Stomach (tissue), 4 donors: ENCODE data around the gene DNAH3.
"Not testable (repeated sequence)": the region's sequence is repeated elsewhere in the genome, so short reads cannot be mapped to it uniquely, and the experiment has no call there.

ENCODE experiments used
- POLR2A ChIP-seq, 4 donors: fragments of 450-650 bp; IDR thresholded peaks; one replicate each; pipeline ENCODE4 v1.6.1; 2016; ENCODE audit warnings: antibody characterized with exemption in 4 of 4, control low read depth in 2 of 4, mild to moderate bottlenecking in 1 of 4, moderate library complexity in 1 of 4
- POLR2AphosphoS5 ChIP-seq, 3 donors: sonication (generic); formaldehyde crosslinking; IDR thresholded peaks; one replicate each; pipeline ENCODE4 v1.6.1; 2016; ENCODE audit warnings: antibody characterized with exemption in 3 of 3
- TF ChIP-seq, protein P1 (sequence below), 7 experiments: fragments of 450-650 bp in 4 of 7; fragments of 200-600 bp in 3 of 7; sonication (generic) in 3 of 7; IDR thresholded peaks; one replicate each; pipeline ENCODE4 v1.5.1; 2016 to 2019; ENCODE audit warnings: antibody characterized with exemption in 7 of 7, control low read depth in 2 of 7, mild to moderate bottlenecking in 1 of 7

DNA sequence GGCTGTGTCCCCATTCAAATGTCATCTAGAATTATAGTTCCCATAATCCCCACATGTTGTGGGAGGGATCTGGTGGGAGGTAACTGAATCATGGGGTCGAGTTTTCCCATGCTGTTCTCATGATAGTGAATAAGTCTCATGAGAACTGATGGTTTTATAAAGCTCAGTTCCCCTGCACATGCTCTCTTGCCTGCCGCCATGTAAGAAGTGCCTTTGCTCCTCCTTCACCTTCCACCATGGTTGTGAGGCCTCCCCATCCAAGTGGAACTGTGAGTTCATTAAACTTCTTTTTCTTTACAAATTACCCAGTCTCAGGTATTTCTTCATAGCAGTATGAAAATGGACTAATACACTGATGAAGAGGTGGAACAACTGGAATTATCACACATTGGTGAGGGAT, 55.9 kb downstream of the DNAH3 start:
- TF ChIP-seq, protein P1, sequence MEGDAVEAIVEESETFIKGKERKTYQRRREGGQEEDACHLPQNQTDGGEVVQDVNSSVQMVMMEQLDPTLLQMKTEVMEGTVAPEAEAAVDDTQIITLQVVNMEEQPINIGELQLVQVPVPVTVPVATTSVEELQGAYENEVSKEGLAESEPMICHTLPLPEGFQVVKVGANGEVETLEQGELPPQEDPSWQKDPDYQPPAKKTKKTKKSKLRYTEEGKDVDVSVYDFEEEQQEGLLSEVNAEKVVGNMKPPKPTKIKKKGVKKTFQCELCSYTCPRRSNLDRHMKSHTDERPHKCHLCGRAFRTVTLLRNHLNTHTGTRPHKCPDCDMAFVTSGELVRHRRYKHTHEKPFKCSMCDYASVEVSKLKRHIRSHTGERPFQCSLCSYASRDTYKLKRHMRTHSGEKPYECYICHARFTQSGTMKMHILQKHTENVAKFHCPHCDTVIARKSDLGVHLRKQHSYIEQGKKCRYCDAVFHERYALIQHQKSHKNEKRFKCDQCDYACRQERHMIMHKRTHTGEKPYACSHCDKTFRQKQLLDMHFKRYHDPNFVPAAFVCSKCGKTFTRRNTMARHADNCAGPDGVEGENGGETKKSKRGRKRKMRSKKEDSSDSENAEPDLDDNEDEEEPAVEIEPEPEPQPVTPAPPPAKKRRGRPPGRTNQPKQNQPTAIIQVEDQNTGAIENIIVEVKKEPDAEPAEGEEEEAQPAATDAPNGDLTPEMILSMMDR (IDR thresholded peaks at IDR 0.05): not testable (repeated sequence)
- TF ChIP-seq POLR2AphosphoS5, POLR2A (IDR thresholded peaks at IDR 0.05): not testable (repeated sequence)
